GM12875 (cell line): ENCODE data around the gene ACAP1.
A peak's percentile ranks its signal among the peaks of the same experiment; 100 is the strongest.

Source experiments
- H3K4me3 ChIP-seq: one replicate; pipeline ENCODE4 v1.5.1; 2011; ENCODE audit warnings: low read depth, low read length, control low read depth
- TF ChIP-seq, protein P1 (sequence below): IDR thresholded peaks from 2 replicates; pipeline ENCODE4 v1.5.1; 2011; ENCODE audit warnings: low read depth, mild to moderate bottlenecking, control low read depth, inconsistent platforms, low read length, moderate library complexity, borderline replicate concordance; ENCODE audit not compliant: insufficient read depth

ACAP1 gene

DNA sequence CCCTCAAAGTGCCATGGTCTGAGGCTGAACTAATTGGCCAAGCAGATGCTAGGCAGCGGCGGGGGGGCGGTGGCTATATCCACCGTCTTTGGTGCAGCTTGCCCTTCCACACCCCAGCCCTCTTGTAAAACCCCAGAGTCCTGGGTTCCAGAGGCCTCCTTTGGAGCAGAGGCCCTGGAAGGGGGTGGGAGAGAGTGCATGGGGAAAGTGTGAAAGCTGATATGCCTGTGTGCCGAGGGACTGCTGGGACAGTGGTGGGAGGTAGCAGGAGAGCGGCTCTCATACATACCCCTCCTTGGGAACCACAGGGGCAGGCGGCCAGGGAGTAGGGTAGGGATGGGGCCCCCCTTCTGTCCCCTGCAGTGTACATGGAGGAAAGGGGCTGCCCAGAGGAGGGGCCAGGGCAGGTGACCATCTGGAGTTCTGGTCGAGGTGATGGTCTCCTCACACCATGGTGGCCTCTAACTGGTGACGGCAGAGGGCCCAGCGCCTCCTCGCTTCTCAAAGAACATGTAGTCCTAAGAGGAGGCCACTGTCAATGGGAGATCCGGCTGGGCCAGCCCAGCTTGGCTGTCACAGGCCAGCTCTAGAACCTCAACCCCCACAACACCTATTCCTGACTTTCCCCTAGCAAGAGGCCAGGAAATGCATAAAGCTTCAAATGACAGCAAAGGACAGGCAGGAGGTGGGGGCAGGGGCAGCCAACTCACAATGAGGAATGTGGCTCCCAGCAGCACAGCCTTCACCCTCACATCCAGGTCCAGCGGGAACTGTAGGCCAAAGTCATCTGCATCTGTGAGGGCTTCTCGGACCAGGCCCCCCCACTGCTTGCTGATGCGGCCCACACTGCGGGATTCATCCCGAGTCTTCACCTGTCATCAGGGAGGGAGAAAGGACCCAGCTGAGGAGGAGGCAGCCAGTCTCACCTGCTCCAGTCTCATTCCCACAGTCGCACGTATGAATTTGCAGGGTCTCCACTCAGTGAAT, 53.9 kb downstream of the ACAP1 start:
- H3K4me3 ChIP-seq = no peak overlapping the region
- TF ChIP-seq, protein P1, sequence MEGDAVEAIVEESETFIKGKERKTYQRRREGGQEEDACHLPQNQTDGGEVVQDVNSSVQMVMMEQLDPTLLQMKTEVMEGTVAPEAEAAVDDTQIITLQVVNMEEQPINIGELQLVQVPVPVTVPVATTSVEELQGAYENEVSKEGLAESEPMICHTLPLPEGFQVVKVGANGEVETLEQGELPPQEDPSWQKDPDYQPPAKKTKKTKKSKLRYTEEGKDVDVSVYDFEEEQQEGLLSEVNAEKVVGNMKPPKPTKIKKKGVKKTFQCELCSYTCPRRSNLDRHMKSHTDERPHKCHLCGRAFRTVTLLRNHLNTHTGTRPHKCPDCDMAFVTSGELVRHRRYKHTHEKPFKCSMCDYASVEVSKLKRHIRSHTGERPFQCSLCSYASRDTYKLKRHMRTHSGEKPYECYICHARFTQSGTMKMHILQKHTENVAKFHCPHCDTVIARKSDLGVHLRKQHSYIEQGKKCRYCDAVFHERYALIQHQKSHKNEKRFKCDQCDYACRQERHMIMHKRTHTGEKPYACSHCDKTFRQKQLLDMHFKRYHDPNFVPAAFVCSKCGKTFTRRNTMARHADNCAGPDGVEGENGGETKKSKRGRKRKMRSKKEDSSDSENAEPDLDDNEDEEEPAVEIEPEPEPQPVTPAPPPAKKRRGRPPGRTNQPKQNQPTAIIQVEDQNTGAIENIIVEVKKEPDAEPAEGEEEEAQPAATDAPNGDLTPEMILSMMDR = no peak

DNA sequence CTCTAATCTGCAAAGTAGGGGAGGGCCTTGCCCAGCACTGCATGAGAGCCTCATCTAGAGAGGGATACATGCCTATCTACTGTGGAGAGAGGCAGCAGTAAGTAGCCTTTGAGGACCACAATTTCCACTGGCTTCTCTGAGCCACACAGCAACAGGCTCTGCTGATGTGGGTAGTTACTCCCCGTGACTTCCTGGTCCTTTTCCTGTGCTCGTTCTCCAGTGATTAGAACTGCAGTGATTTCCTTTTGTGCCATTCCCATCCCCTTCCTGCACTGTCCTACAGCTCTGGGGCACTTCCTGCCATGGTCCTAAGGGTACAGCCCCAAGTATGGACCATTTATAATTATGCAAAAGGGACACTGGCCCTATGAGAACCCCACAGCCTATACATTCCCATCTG, 55.0 kb downstream of the ACAP1 start:
- no peak overlapping the region for H3K4me3 ChIP-seq
- TF ChIP-seq, protein P1 = no peak

DNA sequence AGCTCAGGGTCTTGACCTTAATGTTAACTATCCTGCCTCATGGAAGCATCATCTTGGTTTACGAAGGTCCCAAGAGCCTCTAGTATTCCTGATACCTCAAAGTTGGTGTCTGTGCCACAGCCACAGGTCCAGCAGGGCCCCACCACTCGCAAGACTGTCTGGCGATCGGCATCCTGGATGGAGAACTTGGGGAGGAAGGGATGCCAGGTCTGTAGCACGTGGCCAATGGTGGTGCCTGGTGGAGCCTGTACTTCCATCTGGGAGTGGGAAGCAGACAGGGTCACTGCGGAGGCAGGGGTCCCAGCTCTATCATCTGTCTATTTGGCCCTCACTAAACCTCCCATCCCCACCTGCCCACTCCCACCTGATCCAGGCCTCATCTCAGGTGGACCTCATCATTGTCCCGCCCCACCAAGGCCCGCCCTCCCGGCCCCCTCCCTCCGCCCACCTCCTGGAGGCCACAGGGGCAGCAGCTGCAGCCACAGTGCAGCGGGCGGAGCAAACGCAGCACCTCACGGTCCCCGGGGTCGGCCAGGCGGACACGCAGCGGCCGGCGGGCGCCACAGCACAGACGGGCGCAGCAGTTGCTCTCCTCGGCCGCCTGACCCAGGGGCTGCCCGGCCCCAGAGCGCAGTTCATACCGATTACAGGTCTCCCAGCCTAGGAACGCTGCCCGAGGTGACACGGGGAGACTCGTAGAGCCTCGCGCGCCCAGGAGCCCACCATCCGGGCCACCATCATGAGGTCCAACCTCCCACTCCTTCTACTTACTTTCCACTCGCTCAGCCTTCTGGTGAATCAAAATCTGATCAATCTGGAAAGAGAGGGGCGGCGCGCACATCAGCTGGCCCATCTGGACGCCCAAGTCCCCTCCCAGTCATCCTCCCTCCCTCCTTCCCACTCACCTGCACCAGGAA, 56.6 kb downstream of the ACAP1 start:
- TF ChIP-seq, protein P1 = no peak
- H3K4me3 ChIP-seq = peak overlapping the region; percentile 92

DNA sequence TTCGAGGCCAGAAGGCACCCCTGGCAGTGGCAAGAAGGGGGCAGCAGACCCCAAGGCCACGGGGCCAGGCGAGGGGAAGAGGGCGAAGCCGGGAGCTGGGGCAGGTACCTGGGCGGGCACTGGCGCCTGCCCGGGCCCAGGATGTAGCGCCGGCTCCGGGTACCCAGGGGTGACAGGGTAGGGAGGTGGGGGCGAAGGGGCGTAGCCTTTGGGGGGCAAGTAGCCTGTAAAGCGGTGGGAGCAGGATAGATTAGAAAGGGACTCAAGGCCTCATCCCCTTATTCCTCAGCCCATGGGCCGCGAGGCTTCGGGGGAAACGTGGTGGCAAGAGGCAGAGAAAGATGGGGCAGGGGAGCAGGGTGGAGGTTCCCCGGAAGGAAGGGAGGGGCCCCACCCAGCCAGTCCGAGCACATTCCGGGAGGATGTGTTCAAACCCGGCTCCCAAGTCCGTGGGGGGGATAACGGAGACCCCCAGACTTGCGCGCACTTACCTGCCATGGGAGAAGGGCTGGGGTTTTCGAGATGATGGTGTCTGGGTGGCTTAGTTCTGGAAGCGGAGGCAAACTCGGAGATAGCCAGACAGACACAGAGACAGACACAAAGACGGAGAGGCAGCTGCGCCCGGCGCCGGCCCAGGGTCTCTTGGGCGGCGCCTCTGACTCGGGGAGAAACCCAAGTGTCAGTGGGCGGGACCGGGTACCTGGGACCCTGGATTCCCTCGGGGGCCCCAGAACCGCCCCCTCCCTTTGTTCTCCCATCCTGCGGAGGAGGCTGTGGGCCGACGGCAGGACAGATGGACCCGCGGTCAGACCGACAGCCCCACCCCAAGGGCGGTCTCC, 57.5 kb downstream of the ACAP1 start:
- peak overlapping the region; percentile 92 for H3K4me3 ChIP-seq
- TF ChIP-seq, protein P1 = peak; percentile 17; the same call in 1 of the 2 replicates

DNA sequence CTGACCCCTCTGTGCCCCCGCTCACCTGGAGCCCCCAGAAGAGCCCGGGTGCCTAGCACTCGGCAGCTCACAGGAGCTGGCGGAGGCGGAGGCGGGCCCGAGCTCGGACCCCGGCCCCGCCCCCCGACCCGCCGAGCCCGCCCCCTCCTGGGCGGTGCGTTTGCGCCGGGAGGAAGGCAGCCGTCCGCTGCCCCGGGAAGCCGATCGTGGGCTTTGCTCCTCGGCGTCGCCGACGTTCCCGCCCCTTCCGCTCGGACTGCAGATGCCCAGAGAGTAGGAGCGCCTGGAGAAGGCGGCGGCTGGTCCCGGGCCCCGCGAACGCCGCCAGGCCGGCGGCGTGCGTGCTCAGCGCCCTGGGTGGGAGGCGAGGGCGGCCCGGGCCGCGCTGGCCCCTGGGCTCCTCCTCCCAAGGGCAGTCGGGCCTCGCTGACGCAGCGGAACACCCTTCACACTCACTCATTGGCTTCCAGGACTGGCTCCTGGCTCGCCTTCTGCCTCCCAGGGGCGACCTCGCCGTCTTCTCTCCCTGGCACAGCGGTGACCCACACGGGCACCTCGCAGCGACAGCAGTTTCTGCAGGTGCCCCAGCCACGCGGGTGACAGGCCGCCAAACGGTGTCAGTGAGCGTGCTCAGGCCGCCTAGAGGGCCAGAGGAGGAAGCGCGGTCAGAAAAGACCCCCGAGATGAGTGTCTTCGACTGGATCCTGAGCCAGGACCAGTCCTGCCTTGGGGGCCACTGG, 58.3 kb downstream of the ACAP1 start, which contains the start of gene PLSCR3:
TSS of gene PLSCR3 (minus strand) at position 74 of the 740 bp plus-strand sequence. CDS start 415 bp downstream, outside the sequence.
- peak within 1 kb of the TSS; percentile 92 for H3K4me3 ChIP-seq
- TF ChIP-seq, protein P1 = peak; percentile 64

DNA sequence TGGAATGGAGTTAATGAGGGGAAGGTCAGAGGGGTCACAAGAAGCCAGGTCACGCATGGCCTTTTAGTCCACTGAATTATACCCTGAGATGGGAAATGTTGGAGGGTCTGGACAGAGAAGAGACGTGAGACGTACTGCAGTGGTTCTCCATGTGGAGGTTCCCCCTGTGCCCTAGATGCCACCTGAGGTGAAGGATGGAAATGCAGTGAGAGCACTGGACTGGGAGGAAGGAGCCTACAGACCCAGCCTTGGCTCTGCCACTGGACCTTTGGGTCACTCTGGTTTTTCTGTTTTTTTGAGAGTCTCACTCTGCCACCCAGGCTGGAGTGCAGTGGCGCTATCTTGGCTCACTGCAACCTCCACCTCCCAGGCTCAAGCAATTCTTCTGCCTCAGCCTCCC, 59.8 kb downstream of the ACAP1 start:
- H3K4me3 ChIP-seq = no peak overlapping the region
- TF ChIP-seq, protein P1 = no peak
